Activated CD4-positive, alpha-beta T cell treated with anti-CD3 and anti-CD28 coated beads, Interleukin-2, amount 50 U/mL, for 1 hour (primary cell): Measurements from ENCODE around the gene ASB4.
"Not testable (repeated sequence)": the region's sequence is repeated elsewhere in the genome, so short reads cannot be mapped to it uniquely, and the experiment has no call there.

ENCODE experiments used
- DNase-seq: peaks from one replicate; pipeline ENCODE4 v3.0.0-alpha.2; 2020

ASB4 gene

DNA sequence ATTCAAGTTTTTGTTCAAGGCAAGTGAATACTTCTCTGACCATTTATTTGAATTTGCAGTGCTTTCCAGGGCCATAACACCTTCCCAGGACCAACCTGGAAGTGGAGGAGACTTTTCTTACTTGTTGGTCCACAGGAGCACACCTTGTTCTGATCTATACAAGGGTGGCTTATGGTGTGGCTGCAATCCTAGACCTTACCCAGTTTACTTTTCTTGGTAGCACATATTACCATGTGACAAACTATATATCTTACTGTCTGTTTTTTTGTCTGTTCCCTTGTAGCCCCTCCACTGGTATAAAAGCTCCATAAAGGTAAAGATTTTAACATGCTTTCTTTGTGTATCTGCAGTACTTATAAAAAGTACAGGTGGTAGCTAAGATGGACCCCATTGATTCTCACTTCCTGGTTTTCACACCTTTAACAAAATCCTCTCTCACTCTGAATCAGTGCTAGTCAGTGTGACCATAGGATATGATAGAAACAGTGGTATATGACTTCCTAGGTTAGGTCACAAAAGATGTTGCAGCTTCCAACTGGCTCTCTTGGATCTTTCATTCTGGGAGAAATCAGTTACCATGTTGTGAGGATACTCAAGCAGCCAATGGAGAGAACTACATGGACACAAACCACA is 5.6 kb upstream of the ASB4 start:
- no peak for DNase-seq

DNA sequence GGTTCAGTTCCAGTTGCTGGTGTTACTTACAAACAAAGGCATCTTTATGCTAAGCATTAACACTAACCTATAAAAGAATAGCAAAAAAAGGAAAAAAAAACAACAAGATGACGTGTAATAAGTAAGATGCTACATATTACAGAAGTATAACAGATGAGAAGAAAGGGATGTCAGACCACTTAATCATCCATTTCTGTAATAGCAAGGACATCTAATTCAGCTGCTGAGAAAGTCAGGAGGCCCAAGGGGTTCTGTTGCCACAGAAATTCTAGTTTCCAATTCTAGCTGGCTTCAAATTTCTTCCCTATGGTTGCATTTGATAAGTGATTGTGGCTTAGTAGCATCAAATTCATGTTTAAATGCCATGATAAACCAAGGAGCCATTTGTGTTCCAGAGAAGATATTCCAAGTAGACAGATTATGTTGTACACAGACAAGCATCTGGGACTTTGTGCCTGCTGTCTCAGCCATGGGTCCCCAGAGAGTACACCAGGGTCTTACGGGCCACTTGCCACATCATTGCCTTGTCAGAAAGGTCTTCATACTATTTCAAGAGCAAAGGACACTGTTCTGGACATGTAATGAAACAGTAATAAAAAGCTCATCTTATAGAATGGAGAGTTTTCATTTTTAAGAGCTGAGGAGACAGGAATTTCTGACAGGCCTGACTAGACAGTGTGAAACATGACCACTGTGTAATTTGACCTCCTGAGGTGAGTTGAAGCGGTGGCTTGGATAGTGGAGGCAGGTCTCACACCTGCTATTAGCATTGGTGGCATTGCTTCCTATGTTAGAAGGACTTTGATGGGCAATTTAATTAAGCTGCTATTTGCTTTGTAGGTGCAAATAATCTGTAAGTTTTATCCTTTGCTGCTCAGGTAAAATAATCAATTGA is 4.2 kb upstream of the ASB4 start:
- no peak for DNase-seq

DNA sequence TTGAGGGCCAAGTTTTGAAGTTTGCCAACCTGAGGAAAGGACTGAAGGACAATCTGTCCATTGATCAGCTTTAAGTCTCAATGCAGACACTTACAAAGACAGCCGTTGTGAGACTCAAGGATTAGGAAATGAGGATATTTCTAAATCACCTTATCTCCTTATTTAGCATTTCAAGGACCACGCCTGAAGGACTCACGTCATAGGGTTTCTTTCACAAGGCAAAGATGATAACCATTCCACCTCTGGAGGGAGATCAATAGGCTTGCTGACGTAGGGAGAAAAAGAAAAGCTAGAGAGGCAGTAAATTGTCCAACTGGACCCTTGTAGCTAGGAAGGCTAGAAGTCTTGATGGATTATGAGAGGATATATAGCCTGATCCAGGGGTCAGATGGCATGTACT is 3.3 kb upstream of the ASB4 start:
- no peak for DNase-seq

DNA sequence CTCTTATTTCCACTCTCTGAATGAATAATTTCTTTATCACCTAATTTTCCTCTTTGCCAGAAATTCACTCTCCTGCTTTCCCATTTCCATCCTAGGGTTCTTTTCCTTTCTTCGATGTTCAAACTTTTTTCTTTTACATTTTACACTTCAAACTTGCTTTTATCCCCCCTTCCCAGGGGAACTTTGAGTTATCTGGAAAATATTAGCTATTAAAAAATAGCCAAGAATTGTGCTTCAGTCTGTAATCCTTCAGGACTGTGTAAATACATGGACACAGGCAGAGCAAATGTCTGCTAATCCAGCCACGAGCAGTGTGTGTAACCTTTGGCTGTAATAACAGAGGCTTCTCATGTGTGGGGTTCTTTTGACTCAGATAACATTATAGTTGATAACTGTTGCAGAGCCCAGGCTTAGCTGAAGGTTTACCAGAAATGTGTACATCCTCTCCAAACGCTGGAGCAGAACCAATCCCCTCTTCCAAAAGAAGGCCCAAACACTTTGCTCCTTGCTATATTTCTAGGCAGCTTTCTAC is 4.6 kb downstream of the ASB4 start:
- no peak for DNase-seq

DNA sequence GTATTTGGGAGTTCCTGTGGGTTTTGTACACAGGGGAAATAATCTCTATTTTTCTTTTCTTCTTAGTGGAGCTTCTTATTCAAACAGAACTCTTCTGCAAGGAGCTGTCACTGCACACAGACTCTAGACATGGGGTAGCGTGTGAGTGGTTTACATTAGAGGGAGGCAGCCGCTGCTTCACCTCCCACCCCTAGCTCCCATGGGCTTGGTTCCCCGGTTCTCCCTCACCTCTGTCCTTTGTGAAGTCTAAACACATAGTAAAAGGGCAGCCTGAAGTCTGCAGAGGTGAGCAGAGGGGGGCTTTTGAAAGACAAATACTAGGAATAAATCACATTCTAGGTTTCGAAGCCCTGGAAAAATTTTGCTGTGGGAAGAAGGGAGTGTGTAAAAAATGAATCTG is 5.5 kb downstream of the ASB4 start:
- no peak for DNase-seq

DNA sequence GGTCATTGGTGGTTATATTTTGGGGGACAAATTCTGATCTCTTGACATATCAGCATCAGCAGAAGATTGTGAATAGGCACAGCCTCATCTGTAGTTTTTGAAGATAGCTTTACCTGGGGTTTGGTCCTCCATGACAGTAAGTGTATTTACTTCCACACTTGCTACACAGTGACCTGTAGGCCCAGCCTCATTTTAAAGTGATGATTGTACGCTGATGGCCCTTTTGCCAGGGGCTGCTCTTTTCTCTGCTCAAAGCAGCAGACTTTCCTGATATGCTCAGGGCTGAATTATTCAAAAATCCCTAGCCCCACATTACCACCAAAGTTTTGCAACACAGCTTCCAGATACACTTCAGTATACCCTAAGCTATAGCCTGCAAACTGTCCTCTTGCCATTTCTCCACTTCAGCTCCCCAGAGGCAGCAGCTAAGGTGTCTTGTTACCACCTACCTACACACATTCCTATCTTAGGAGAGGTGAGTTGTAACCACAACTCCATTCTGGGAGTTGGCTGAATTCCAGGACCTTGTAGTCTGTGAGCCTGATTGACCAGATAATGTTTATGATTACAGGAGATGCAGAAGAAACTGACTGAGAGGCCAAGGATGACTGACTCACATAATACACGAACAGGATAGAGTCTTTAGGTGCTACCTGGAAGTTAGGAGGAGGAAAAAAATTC is 6.0 kb downstream of the ASB4 start:
- no peak for DNase-seq

DNA sequence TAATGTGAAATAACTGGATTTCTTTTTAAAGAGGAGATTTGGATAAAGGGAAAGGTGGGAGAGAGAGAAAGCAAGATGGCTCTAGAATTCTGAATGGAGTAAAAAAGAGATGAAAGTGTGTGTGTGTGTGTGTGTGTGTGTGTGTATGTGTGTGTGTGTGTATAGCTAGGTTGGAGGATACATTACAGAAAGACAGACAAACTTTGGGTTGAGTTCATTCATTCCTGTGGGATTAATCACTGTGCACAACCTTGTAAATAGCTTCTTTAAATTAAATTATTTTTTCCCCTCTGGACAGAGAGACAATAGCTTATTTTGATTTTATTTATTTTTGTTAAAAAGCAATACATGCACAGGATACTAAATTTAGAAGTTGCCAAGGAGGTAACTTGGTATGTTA is 7.5 kb downstream of the ASB4 start:
- DNase-seq, result no peak

DNA sequence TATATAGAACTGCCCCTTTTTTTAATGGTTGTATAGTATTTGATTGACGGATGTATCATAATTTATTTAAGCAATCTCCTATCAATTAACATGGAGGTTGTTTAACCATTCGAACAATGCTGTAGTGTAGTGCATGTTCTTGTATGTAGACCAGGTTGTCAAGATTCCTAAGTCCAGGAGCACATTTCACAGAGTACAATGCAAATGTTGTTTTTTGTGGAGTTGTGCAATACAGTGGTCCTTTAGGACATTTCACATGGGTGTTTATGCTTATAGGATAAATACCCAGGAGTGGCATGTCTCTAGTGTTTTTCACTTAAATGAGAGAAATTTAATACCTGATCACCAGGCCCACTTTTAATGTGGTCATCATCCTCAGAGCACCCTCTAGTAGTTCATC is 8.1 kb downstream of the ASB4 start:
- no peak for DNase-seq

DNA sequence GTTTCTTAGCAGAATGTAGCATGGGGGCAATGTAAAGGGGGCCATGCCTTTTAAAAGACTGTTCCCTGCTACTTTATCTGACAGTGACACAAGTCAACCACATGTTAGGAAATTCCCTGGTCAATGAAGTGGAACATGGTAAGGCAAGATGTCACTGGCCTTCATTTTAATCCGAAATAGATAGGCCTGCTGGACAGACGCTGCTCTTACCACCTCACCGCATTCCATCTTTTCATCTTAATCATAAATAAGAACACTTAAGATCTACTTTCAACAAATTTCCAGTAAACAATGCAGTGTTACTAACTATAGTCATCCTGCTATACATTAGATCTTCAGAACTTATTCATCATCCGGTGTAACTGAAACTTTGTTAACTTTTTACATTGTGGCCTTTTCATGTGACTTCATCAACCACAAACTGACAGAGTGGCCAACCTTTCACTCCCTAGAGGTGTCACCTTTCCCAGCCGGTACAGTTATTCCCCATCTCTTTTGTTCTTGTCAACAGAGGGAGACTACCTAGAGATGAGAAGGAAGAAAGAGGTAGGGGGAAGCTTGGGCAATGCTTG is 15.6 kb downstream of the ASB4 start:
- DNase-seq, result no peak

DNA sequence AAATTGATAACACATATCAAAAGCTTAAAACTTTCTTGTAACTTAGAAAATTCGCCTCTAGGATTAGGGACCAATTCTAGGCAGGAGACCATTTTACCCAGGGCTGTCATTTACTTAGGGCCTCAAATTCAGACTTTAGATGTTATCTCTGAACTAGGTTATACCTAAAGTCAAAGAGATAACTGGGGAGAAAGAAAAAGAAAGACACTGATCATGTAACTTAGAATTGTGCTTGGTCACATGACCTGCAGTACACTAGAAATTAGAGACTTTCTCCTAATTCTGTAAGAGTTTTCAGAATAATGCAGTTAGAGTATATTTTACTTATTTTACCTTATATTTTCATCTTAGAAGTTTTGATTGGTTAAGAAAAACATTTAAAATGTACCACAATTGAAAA is 16.7 kb downstream of the ASB4 start:
- no peak for DNase-seq

DNA sequence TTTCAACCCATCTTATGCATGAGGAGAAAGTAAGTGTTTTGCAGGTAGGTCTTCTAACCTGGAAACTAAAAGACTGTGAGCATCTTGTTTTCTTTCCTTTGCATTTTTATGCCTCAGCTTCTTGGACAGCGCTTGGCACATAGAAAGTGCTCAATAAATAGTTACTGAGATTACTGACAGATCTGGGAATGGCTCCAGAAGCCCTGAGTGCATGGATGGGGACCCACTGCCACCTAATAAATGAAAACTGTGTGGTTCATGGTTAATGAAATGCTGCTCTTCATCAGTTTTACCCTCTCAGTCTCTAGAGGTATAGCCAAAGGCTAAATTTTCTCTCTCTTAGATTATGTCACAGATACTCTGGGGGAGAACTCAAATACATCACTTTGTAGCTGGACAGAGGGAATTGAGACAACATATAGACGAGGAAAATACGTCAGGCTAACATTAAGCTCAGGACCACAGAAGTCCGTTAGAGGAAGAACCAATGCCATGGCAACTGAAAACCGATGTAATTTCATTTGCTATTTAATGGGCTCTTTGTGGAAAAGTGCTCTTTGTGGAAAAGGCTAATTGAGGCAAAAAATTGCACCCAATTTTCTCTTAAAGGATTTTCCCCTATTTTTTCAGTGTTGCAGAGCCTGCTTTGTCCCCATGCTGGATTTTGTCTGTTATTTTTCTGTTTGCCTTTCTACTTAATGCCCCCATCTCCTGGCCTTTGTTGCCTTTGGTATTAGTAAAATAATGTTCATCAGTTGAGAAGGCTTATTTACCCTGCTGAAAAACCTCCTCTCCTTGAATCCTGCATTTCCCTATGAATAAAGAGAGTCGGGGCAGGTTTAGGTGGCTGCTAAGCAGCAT is 17.8 kb downstream of the ASB4 start:
- no peak for DNase-seq

DNA sequence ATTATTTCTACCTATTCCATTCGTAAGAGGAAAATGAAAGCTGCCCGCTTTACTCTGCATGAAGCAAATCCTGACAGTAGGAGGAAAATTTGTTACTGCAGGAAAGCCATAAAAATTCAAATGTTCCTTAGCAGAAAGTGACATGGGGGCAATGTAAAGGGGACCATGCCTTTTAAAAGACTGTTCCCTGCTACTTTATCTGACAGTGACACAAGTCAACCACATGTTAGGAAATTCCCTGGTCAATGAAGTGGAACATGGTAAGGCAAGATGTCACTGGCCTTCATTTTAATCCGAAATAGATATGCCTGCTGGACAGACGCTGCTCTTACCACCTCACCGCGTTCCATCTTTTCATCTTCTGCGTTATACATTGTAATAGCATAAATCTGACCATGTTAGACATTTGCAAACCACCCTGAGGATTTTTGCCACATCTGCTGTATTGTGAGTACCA is 18.4 kb downstream of the ASB4 start:
- DNase-seq, result not testable (repeated sequence)

DNA sequence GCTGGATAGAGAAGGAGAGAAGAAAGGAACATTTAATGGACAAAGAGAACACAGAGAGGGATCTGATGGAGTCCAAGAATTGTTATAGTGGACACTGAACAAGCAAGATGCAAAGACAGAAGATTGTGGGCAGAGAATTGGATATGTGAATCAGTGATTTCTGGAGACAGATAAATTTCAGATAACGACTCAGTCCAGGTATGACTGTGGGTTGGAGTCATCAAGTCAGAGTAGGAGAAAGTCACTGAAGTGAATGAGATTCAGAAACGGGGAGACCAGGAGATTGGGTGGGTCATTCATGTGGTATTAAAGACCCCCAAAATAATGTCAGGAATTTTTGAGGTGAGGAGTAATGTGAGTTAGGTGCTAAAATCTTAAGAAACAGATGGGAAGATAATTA is 23.0 kb downstream of the ASB4 start:
- no peak for DNase-seq

DNA sequence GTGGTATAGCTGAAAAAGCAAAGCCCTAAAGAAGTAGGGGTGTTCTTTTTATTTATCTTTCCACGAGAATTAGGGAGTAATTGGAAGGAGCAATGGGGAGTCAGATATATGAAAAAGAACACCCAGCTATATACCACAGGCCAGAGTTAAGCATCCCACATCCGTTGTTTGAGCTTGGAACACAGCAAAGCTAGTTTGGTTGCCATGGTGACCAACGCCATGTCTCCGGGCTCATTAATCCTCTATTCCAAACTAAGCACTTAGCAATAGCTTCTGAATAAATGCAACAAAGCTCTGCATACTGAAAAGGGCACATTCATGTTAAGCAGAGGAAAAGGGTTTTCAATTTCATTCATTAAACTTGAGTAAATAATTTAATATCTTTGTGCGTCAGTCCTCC is 23.5 kb downstream of the ASB4 start:
- no peak for DNase-seq

DNA sequence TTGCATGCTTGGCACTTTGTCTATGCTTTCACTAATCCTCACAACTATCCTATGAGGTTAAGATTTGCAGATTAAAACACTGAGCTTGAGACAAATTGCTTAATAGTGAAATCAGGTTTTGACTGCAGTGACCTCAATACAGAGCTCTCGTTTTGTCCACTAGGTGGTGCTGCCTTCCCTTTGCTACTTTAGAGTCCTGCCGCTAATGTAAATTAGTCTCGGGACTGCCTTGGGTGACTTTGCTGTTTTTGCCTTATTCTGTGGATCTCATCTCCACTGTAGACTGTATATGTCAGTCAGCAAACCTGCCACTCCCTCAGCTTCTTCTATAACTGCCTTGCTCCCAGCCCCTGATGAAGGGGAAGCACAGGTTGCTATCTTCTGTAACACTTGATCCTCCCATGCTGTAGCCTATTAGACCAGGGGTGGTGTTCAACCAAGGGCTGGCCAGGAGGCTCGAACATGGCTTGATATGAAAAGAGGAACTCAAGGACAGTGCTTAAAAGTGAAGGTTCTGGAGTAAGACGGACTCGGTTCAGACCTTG is 26.0 kb downstream of the ASB4 start:
- DNase-seq, result peak; percentile 21

DNA sequence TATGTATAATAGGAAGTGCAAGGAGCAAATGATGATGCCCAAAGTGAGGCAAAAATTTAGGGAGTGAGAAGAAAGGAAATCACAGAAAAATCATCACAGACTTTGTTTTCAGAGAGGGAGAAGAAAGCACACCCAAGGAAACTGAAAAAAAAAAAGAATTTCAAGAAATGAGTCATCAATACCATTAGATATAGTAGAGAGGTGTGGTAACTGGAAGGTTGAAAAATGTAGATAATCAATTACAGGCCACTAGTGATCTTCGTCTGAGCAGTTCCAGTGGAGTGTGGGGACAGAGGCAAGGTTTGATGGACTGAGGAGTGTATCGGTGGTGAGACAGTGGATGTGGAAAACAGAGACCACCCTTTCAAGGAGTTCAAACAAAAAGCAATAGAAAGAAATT is 31.7 kb downstream of the ASB4 start:
- DNase-seq, result no peak

DNA sequence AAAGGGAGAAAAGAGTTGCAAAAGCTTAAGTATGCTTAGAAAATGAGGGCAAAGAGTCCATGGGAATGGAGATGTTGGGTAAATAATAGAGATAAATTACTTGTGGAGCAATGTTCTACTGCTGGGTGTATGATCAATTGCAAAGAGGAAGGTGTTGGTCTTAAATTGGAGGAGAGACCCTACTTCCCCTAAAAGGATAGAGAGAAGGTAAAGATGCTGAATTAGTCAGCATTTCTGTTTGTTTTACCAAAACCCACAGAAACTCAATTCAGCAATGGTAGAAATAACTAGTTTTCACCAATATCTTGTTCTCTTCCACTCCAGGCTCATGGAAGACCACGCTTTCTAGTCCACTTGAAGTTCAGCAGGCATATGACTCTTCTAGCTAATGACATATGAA is 32.1 kb downstream of the ASB4 start:
- no peak for DNase-seq

DNA sequence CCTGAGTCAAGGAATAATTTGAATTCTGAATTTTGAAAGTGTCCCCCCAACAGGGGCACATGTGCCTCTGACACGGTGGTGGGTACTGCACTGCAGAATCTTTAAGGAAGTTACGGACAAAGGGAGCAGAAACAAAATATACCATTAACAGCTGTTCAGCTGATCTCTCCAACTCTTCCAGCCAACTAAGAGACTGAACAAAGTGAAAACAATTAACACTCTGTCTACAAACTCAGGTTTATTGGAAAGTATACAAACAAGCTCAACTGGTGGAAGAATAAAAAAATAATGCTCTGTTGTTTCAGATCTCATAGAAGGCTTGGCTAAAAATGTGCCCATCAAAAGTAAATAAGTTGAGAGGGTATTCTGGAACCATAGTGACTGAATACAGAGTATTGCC is 34.4 kb downstream of the ASB4 start:
- DNase-seq, result no peak

DNA sequence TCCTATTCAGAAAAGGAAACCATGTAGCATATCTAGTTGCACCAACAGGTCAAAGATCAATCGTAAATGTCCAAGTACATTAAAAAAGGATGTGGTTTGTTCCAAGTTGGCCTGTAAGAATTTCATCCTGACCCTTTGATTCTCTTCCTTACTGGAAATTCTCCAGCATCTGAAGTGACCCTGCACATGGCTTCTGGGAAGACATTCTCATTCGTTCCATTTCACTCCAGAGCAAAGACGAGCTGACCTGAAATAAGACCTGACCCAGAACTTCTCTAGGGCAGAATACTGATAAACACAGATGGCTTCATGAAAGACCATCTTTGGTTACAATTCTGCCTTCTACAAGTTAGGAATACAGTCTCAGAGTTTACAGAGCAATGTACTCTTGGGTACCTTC is 39.8 kb downstream of the ASB4 start:
- DNase-seq, result no peak

DNA sequence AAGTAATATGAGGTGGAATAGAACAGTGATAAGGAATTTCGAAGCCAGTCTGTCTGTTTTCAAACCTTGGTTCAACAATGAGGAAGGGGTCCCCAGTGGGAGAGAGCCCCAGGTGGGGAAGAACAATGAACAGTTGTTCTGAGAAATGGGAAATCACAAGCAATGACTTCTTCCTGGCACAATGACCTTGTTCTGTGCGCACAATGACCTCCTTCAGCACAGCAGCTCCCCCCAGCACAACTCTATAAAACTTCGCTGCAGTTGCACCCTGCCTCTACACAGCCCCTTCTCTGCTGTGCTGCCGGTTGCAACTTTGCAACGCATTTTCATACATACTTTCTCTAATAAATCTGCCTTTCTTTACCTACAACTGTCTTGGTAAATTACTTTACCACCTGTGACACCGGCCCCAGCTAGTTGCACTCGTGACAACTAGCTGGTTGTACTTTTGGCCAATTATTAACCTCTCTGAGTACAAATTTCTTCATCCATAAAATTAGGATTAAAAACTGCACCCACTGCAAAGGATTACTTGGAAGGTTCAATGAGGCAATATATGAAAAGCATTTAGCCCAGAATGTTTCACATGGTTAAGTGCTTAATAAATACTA is 40.5 kb downstream of the ASB4 start:
- DNase-seq, result no peak

DNA sequence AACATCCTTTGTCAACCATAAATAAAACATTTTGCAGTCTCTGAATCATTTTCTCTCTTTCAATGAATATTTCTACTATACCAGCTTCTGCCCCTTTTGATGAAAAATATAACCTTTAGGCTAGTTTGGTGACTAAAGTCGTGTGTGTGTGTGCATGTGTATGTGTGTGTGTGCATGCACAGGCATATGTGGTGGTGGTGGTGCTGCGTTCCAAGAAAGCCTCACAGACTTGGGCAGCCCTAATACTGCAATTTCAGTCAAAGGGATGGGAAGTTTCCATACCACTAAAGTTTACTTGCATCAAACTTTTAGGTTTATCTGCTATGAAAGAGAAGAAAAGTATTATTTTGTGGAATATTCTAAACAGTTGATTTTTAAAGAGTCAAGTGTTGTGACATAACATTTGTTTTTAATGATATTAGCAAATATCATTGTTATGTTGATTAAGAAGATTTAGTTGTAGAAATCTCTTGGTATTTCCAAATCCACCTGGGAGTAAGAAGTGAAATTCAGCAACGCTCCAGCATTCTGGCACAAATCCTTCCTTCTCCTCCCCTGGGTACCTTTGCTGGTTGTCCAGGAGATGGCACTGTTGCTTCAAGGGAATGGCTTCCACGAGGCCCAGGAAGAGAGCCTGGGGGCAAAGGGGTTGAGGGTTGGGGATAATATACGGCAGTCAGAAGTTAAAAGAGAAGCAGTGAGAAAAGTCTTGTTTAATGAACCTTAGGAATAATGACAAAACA is 41.5 kb downstream of the ASB4 start:
- no peak for DNase-seq
